HepG2 (cell line): Measurements from ENCODE around the gene POU2AF3. TPM values are rescaled to one million over a fixed set of nuclear protein-coding genes. Genes with fewer than 3 reads are reported as not detected.

Experiments used
- ATAC-seq: fragments of 200-7000 bp; cut with Tn5 transposase; 3 replicates; pipeline ENCODE4 v1.9.1; 2020; ENCODE audit warnings: mild to moderate bottlenecking, moderate library complexity
- BruUV-seq: library from RNA; stranded (reverse); fragments of 400-500 nt; replicated peaks from 2 replicates; lab custom pipeline; 2021; lab: Mats Ljungman, UMichigan
- CTCF ChIA-PET: fragments of 300-600 bp; formaldehyde crosslinking; extraction: SDS; loops from one replicate; lab custom pipeline; 2021; ENCODE audit warnings: low total read pairs, inconsistent platforms, low intra/inter-chr PET ratio; lab: Yijun Ruan, JAX
- POLR2A ChIA-PET: fragments of 350-600 bp; sonication (Branson Sonifier 250); formaldehyde crosslinking; loops from one replicate; lab custom pipeline; 2020; ENCODE audit warnings: antibody characterized with exemption, inconsistent platforms; lab: Yijun Ruan, JAX
- DNase-seq: peaks from one replicate; pipeline ENCODE4 v3.0.0-alpha.2; 2015; ENCODE audit warnings: low spot score
- FAIRE-seq: peaks from 3 replicates; lab custom pipeline; 2011; peaks lifted over from hg19 to GRCh38; lab: Jason Lieb, UNC
- H2AFZ ChIP-seq: one replicate; pipeline ENCODE4 v1.6.1; 2011; ENCODE audit warnings: low read length, inconsistent platforms
- H3K27ac ChIP-seq: fragments of 300-600 bp; 3 replicates; pipeline ENCODE4 v1.8.0; 2011; ENCODE audit warnings: mixed run types, mild to moderate bottlenecking, mixed read lengths, low read length, inconsistent platforms; ENCODE audit not compliant: insufficient read depth; ENCODE audit errors: extremely low read length
- H3K27me3 ChIP-seq, 2 experiments: fragments of 200-600 bp in 1 of 2; 2 replicates in 1 of 2; 3 replicates in 1 of 2; pipeline versions ENCODE4 v1.6.0 to v1.8.0; 2011; ENCODE audit warnings: low read length in 2 of 2, mild to moderate bottlenecking in 2 of 2, moderate library complexity in 2 of 2, inconsistent platforms in 1 of 2; ENCODE audit not compliant: insufficient read depth in 2 of 2, control insufficient read depth in 1 of 2
- H3K36me3 ChIP-seq, 2 experiments: fragments of 200-600 bp in 1 of 2; replicated peaks in 1 of 2; 2 replicates in 1 of 2; 3 replicates in 1 of 2; pipeline versions ENCODE4 v1.5.1 to v1.8.0; 2011; ENCODE audit warnings: low read length in 2 of 2, inconsistent platforms in 1 of 2; ENCODE audit not compliant: insufficient read depth in 2 of 2, control insufficient read depth in 1 of 2
- H3K4me1 ChIP-seq: 2 replicates; pipeline ENCODE4 v1.5.1; 2012; ENCODE audit warnings: low read length, inconsistent platforms; ENCODE audit not compliant: insufficient read depth
- H3K4me2 ChIP-seq: 2 replicates; pipeline ENCODE4 v1.6.0; 2011; ENCODE audit warnings: low read depth, low read length, inconsistent platforms
- H3K4me3 ChIP-seq, 3 experiments: fragments of 200-600 bp in 1 of 3; sonication (generic), shearing (Covaris generic) in 1 of 3; replicated peaks in 1 of 3; 2 replicates each; pipeline ENCODE4 v1.5.1; 2011 to 2016; ENCODE audit warnings: low read length in 3 of 3, inconsistent platforms in 2 of 3, low read depth in 2 of 3, mild to moderate bottlenecking in 2 of 3, control low read depth in 1 of 3, mixed read lengths in 1 of 3; ENCODE audit not compliant: insufficient read depth in 1 of 3
- H3K79me2 ChIP-seq: one replicate; pipeline ENCODE4 v1.6.1; 2011; ENCODE audit warnings: low read length, inconsistent platforms; ENCODE audit not compliant: insufficient read depth
- H3K9ac ChIP-seq: 2 replicates; pipeline ENCODE4 v1.6.0; 2011; ENCODE audit warnings: mild to moderate bottlenecking, low read depth, low read length, inconsistent platforms; ENCODE audit not compliant: insufficient read depth
- H3K9me3 ChIP-seq: 2 replicates; pipeline ENCODE4 v1.5.1; 2012; ENCODE audit warnings: mild to moderate bottlenecking, low read length
- H4K20me1 ChIP-seq: 2 replicates; pipeline ENCODE4 v1.6.0; 2011; ENCODE audit warnings: inconsistent platforms, mild to moderate bottlenecking, low read length, moderate library complexity; ENCODE audit not compliant: insufficient read depth
- ADNP ChIP-seq: sonication (generic); formaldehyde crosslinking; IDR thresholded peaks from 2 replicates; pipeline ENCODE4 v1.4.0; 2020; ENCODE audit warnings: missing genetic modification reagents
- CBX1 ChIP-seq: IDR thresholded peaks from one replicate; pipeline ENCODE4 v1.6.1; 2016; ENCODE audit warnings: antibody characterized with exemption, low read depth
- SCMH1 ChIP-seq: sonication (generic); formaldehyde crosslinking; IDR thresholded peaks from 2 replicates; pipeline ENCODE4 v1.9.0; 2021; ENCODE audit warnings: missing genetic modification reagents, mild to moderate bottlenecking, borderline replicate concordance
- YY1 ChIP-seq: IDR thresholded peaks from 2 replicates; pipeline ENCODE4 v1.6.1; 2011; ENCODE audit warnings: low read length, low read depth, moderate library complexity, mild to moderate bottlenecking; ENCODE audit not compliant: insufficient read depth, insufficient replicate concordance
- ZMYM2 ChIP-seq: sonication (generic); formaldehyde crosslinking; IDR thresholded peaks from 2 replicates; pipeline ENCODE4 v1.8.0; 2022; ENCODE audit warnings: mild to moderate bottlenecking, missing genetic modification reagents
- ZNF703 ChIP-seq: sonication (generic); formaldehyde crosslinking; IDR thresholded peaks from 2 replicates; pipeline ENCODE4 v1.5.1; 2020; ENCODE audit warnings: missing genetic modification reagents, mild to moderate bottlenecking, moderate library complexity, borderline replicate concordance
- ZNF713 ChIP-seq: sonication (generic); formaldehyde crosslinking; IDR thresholded peaks from 2 replicates; pipeline ENCODE4 v1.4.0; 2020; ENCODE audit warnings: mild to moderate bottlenecking, missing genetic modification reagents
- WGBS: methylation state at CpG from one replicate; pipeline ENCODE4 v1.1.6; 2017; ENCODE audit warnings: low lambda C conversion rate; 5-methylcytosine and 5-hydroxymethylcytosine counted together
- in situ Hi-C: cut with HindIII; loops from 2 replicates; pipeline ENCODE4 v1.10.0; 2017; ENCODE audit warnings: low pct_unique_long_range_greater_than_20kb; ENCODE audit not compliant: extremely low pct_ligation_motif_present
- intact Hi-C: fragments of 100-400 bp; cut with micrococcal nuclease; formaldehyde crosslinking; loops from one replicate; pipeline ENCODE4 v1.10.0; 2022; ENCODE audit not compliant: unreplicated experiment
- polyA plus RNA-seq, 8 experiments: library from polyadenylated mRNA; depleted of rRNA in 3 of 8; stranded (reverse) in 7 of 8; unstranded in 1 of 8; fragments of >200 nt; fragmentation: Illumina TruSeq in 4 of 8; extraction: Trizol in 4 of 8; gene quantifications; 2 replicates each; pipeline versions ENCODE4 v1.2.1 to v1.2.3, GENCODE V29; 2011 to 2016; ENCODE audit warnings: low read depth in 4 of 8, missing spikeins in 1 of 8, mixed read lengths in 1 of 8; ENCODE audit not compliant: insufficient read depth in 1 of 8
- total RNA-seq, 5 experiments: library from RNA; depleted of rRNA; stranded (reverse); fragments of >200 nt; fragmentation: Illumina TruSeq; extraction: Trizol; gene quantifications; 2 replicates each; pipeline ENCODE4 v1.2.3, GENCODE V29; 2016; ENCODE audit warnings: low read depth in 1 of 5
- TF ChIP-seq, protein P1 (sequence below): IDR thresholded peaks from 2 replicates; pipeline ENCODE4 v1.6.1; 2016; ENCODE audit warnings: low read depth
- TF ChIP-seq, protein P2 (sequence below), 2 experiments: sonication (generic) in 1 of 2; formaldehyde crosslinking in 1 of 2; IDR thresholded peaks; 2 replicates each; pipeline versions ENCODE4 v1.5.1 to v1.6.1; 2011 to 2020; ENCODE audit warnings: borderline replicate concordance in 1 of 2, low read depth in 1 of 2, low read length in 1 of 2, mild to moderate bottlenecking in 1 of 2, missing genetic modification reagents in 1 of 2, moderate library complexity in 1 of 2

POU2AF3 gene
- total and polyA plus RNA-seq, 2 of the 13 experiments (the other 11 are each of a cell fraction or from before 2014, with no cell fraction given) = 7.8 to 71.2 TPM

DNA sequence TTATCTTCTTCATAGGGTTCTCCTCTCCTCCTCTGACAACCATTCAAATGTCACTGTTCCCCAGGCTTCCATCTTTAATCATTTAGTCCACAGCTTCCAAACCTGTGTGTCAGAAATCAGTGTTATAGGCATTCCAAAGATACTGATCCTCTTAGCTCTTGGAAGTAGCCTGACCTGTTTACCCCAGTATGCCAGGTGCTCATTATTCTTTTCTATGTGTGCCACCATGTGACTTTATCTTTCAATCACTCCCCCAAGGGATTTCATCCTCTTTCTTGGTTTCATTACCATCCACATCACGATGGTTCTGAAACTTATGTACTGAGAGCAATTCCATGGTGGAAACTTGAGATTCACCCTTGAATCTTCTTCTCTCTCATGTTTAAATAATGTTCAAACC is 45.2 kb upstream of the POU2AF3 start:
- FAIRE-seq (no peak), DNase-seq (no peak), ATAC-seq (no peak)
- no TSS peak for BruUV-seq
- intact Hi-C loops = no loop called here
- Histone ChIP-seq H2AFZ (no peak overlapping the region), H3K4me1 (no peaks in the 10 kb centered on the region), H3K27me3 (peaks cover 2 to 14% of the 10 kb centered on the region in 2 experiments; a peak in 2 of 5 replicates), H4K20me1 (no peaks in the 10 kb centered on the region), H3K4me2 (no peak overlapping the region), H3K4me3 (no peak overlapping the region), H3K36me3 (no peaks in the 10 kb centered on the region), H3K27ac (no peak overlapping the region), H3K79me2 (no peaks in the 10 kb centered on the region), H3K9me3 (no peaks in the 10 kb centered on the region), H3K9ac (no peak overlapping the region)
- ChIA-PET CTCF (no interaction called here), POLR2A (no interaction called here)
- TF ChIP-seq CBX1 (no peak), ZNF713 (no peak), ADNP (no peak), SCMH1 (no peak), YY1 (no peak), ZMYM2 (CRISPR knock-in tag) (no peak), ZNF703 (CRISPR knock-in tag) (no peak)
- TF ChIP-seq, protein P1, sequence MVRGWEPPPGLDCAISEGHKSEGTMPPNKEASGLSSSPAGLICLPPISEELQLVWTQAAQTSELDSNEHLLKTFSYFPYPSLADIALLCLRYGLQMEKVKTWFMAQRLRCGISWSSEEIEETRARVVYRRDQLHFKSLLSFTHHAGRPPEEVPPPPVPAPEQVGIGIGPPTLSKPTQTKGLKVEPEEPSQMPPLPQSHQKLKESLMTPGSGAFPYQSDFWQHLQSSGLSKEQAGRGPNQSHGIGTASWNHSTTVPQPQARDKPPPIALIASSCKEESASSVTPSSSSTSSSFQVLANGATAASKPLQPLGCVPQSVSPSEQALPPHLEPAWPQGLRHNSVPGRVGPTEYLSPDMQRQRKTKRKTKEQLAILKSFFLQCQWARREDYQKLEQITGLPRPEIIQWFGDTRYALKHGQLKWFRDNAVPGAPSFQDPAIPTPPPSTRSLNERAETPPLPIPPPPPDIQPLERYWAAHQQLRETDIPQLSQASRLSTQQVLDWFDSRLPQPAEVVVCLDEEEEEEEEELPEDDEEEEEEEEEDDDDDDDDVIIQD = no peak
- TF ChIP-seq, protein P2, sequence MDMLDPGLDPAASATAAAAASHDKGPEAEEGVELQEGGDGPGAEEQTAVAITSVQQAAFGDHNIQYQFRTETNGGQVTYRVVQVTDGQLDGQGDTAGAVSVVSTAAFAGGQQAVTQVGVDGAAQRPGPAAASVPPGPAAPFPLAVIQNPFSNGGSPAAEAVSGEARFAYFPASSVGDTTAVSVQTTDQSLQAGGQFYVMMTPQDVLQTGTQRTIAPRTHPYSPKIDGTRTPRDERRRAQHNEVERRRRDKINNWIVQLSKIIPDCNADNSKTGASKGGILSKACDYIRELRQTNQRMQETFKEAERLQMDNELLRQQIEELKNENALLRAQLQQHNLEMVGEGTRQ (IDR thresholded peaks at IDR 0.05; ENCODE audit: low read depth, low read length) = no peak
- TF ChIP-seq, protein P2 (CRISPR knock-in tag; IDR thresholded peaks at IDR 0.05; ENCODE audit: borderline replicate concordance) = no peak
- in situ Hi-C loops = no loop called here
- 0% methylated on average over 1 of the region's 1 CpG for WGBS
